HEK293 (cell line): Measurements from ENCODE around the gene TMEM255B.
A peak's percentile ranks its signal among the peaks of the same experiment; 100 is the strongest.

Experiments
- CTCF ChIA-PET: fragments of 350-600 bp; formaldehyde crosslinking; extraction: SDS; loops from one replicate; lab custom pipeline; 2021; ENCODE audit warnings: antibody characterized with exemption; lab: Yijun Ruan, JAX
- POLR2A ChIA-PET: fragments of 300-600 bp; formaldehyde crosslinking; extraction: SDS; loops from one replicate; lab custom pipeline; 2020; ENCODE audit warnings: antibody characterized with exemption, inconsistent platforms; lab: Yijun Ruan, JAX
- H3K27ac ChIP-seq: fragments of 200-500 bp; sonication (Bioruptor generic); 2 replicates; pipeline ENCODE4 v1.5.1; 2014; ENCODE audit warnings: low read depth, low read length, control low read depth, inconsistent platforms; ENCODE audit errors: extremely low read depth
- H3K36me3 ChIP-seq, 2 experiments: fragments of 200-500 bp in 1 of 2; sonication (Bioruptor generic) in 1 of 2; 1 replicate in 1 of 2; 2 replicates in 1 of 2; pipeline ENCODE4 v1.5.1; 2014 to 2017; ENCODE audit warnings: inconsistent platforms in 2 of 2, low read length in 2 of 2; ENCODE audit not compliant: control insufficient read depth in 2 of 2, insufficient read depth in 1 of 2
- H3K4me1 ChIP-seq: fragments of 200-500 bp; sonication (Bioruptor generic); 2 replicates; pipeline ENCODE4 v1.5.1; 2014; ENCODE audit warnings: mild to moderate bottlenecking, low read length, inconsistent platforms; ENCODE audit not compliant: control insufficient read depth, insufficient read depth
- H3K4me3 ChIP-seq: 2 replicates; pipeline ENCODE4 v1.5.1; 2011; ENCODE audit warnings: low read depth, mild to moderate bottlenecking, control low read depth, low read length, moderate library complexity
- H3K9me3 ChIP-seq: fragments of 200-500 bp; sonication (Bioruptor generic); 2 replicates; pipeline ENCODE4 v1.5.1; 2014; ENCODE audit warnings: low read depth, low read length, inconsistent platforms; ENCODE audit not compliant: control insufficient read depth, insufficient read depth
- EGR2 ChIP-seq: fragments of 450-650 bp; formaldehyde crosslinking; IDR thresholded peaks from 2 replicates; pipeline ENCODE4 v1.5.1; 2016; ENCODE audit warnings: low read depth, missing biosample characterization, missing genetic modification characterization
- GFI1B ChIP-seq: fragments of 450-650 bp; formaldehyde crosslinking; IDR thresholded peaks from 2 replicates; pipeline ENCODE4 v1.5.1; 2016; ENCODE audit warnings: missing biosample characterization, missing genetic modification characterization
- GLIS2 ChIP-seq: fragments of 450-650 bp; formaldehyde crosslinking; IDR thresholded peaks from 2 replicates; pipeline ENCODE4 v1.5.1; 2016; ENCODE audit warnings: missing biosample characterization, missing genetic modification characterization
- HOXC10 ChIP-seq: sonication (generic); formaldehyde crosslinking; IDR thresholded peaks from 2 replicates; pipeline ENCODE4 v1.8.1; 2023; ENCODE audit warnings: mild to moderate bottlenecking, missing genetic modification reagents
- PRDM10 ChIP-seq: fragments of 450-650 bp; formaldehyde crosslinking; IDR thresholded peaks from 2 replicates; pipeline ENCODE4 v1.5.1; 2016; ENCODE audit warnings: missing biosample characterization, missing genetic modification characterization
- PRDM4 ChIP-seq: fragments of 450-650 bp; formaldehyde crosslinking; IDR thresholded peaks from 2 replicates; pipeline ENCODE4 v1.5.1; 2017; ENCODE audit warnings: missing biosample characterization, missing genetic modification characterization
- SCRT2 ChIP-seq: fragments of 450-650 bp; formaldehyde crosslinking; IDR thresholded peaks from 2 replicates; pipeline ENCODE4 v1.5.1; 2016; ENCODE audit warnings: missing biosample characterization, missing genetic modification characterization
- TCF7L2 ChIP-seq: IDR thresholded peaks from 2 replicates; pipeline ENCODE4 v1.6.1; 2011; ENCODE audit warnings: low read depth, mild to moderate bottlenecking, inconsistent platforms, low read length, moderate library complexity, borderline replicate concordance
- ZBTB8A ChIP-seq: fragments of 450-650 bp; formaldehyde crosslinking; IDR thresholded peaks from 2 replicates; pipeline ENCODE4 v1.5.1; 2016; ENCODE audit warnings: missing biosample characterization, missing genetic modification characterization
- ZNF132 ChIP-seq: fragments of 450-650 bp; formaldehyde crosslinking; IDR thresholded peaks from 2 replicates; pipeline ENCODE4 v1.5.1; 2017; ENCODE audit warnings: missing biosample characterization, missing genetic modification characterization, borderline replicate concordance
- ZNF138 ChIP-seq: fragments of 450-650 bp; formaldehyde crosslinking; IDR thresholded peaks from 2 replicates; pipeline ENCODE4 v1.5.1; 2016; ENCODE audit warnings: missing biosample characterization, missing genetic modification characterization, borderline replicate concordance
- ZNF26 ChIP-seq: fragments of 450-650 bp; formaldehyde crosslinking; IDR thresholded peaks from 2 replicates; pipeline ENCODE4 v1.5.1; 2016; ENCODE audit warnings: missing biosample characterization, missing genetic modification characterization
- ZNF404 ChIP-seq: fragments of 450-650 bp; formaldehyde crosslinking; IDR thresholded peaks from 2 replicates; pipeline ENCODE4 v1.5.1; 2017; ENCODE audit warnings: missing biosample characterization, missing genetic modification characterization
- ZNF501 ChIP-seq: fragments of 450-650 bp; formaldehyde crosslinking; IDR thresholded peaks from 2 replicates; pipeline ENCODE4 v1.5.1; 2016; ENCODE audit warnings: missing biosample characterization, missing genetic modification characterization
- ZNF529 ChIP-seq: fragments of 450-650 bp; formaldehyde crosslinking; IDR thresholded peaks from 2 replicates; pipeline ENCODE4 v1.5.1; 2017; ENCODE audit warnings: missing genetic modification characterization, missing biosample characterization; ENCODE audit not compliant: insufficient replicate concordance
- ZNF549 ChIP-seq: fragments of 450-650 bp; IDR thresholded peaks from 2 replicates; pipeline ENCODE4 v1.5.1; 2018; ENCODE audit warnings: missing biosample characterization, missing genetic modification characterization, mild to moderate bottlenecking, inconsistent platforms, moderate library complexity
- ZNF658 ChIP-seq: fragments of 450-650 bp; formaldehyde crosslinking; IDR thresholded peaks from 2 replicates; pipeline ENCODE4; 2016; ENCODE audit warnings: missing biosample characterization, missing genetic modification characterization
- ZNF664 ChIP-seq: fragments of 450-650 bp; formaldehyde crosslinking; IDR thresholded peaks from 2 replicates; pipeline ENCODE4 v1.5.1; 2016; ENCODE audit warnings: missing biosample characterization, missing genetic modification characterization
- ZNF830 ChIP-seq: fragments of 450-650 bp; IDR thresholded peaks from 2 replicates; pipeline ENCODE4 v1.5.0; 2018; ENCODE audit warnings: missing biosample characterization, missing genetic modification characterization, low read depth, mild to moderate bottlenecking, moderate library complexity
- TF ChIP-seq, protein P1 (sequence below): fragments of 450-650 bp; formaldehyde crosslinking; IDR thresholded peaks from 2 replicates; pipeline ENCODE4 v1.5.1; 2016; ENCODE audit warnings: missing biosample characterization, missing genetic modification characterization
- TF ChIP-seq, protein P2 (sequence below): fragments of 450-650 bp; formaldehyde crosslinking; IDR thresholded peaks from 2 replicates; pipeline ENCODE4 v1.5.1; 2016; ENCODE audit warnings: missing biosample characterization, missing genetic modification characterization
- TF ChIP-seq, protein P3 (sequence below): fragments of 450-650 bp; formaldehyde crosslinking; IDR thresholded peaks from 2 replicates; pipeline ENCODE4 v1.5.1; 2017; ENCODE audit warnings: missing biosample characterization, mild to moderate bottlenecking, missing genetic modification characterization, moderate library complexity

Gene TMEM255B

DNA sequence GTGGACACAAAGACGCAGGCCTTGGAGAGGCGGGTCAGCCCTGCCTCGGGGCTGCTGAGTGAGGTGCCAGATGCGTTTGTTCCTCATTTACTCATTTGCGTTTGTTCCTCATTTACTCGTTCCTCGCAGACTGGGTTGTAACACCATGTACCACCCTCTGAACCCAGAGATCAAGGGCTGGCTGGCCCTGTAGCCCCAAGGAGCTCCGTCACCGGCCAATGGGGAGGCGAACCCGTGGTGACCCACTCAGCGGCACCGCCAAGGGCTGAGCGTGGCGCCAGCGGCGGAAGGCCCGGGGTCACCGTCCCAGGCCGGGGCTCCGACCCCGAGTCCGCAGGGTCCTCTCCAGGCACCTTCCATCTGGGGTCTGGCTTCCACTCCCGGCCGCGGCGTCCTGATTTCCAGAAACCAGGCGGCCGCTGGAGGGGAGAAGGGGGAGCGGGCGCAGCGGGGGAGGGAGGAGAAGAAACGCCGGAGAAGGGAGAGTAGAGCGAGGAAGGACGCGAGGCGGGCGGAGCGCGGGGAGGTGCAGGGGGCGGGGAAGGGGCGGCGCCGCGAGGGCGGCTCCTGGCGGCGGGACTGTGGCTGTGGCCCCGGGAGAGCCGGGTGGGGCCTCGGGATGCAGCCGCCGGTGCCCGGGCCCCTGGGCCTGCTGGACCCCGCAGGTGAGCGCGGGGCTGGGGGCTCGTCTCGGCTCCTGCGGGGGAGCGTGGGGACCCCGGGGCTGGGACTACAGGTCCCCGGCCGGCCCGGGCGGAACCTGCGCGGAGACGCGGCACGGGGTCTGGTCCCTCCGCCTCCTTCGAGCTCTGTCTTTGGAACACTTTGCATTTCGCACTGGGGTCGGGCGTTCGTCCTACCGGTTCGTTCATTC, at the start of gene TMEM255B (continued):
- TF ChIP-seq ZNF529 (tag by site-specific recombination) = no peak
- no peak for TF ChIP-seq PRDM4 (tag by site-specific recombination)
- peak; percentile 67 for TF ChIP-seq GLIS2
- TF ChIP-seq ZNF501 (tag by site-specific recombination) = peak; percentile 44; the same call in 1 of the 2 replicates
- TF ChIP-seq, protein P1, sequence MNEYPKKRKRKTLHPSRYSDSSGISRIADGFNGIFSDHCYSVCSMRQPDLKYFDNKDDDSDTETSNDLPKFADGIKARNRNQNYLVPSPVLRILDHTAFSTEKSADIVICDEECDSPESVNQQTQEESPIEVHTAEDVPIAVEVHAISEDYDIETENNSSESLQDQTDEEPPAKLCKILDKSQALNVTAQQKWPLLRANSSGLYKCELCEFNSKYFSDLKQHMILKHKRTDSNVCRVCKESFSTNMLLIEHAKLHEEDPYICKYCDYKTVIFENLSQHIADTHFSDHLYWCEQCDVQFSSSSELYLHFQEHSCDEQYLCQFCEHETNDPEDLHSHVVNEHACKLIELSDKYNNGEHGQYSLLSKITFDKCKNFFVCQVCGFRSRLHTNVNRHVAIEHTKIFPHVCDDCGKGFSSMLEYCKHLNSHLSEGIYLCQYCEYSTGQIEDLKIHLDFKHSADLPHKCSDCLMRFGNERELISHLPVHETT = no peak
- no peak for TF ChIP-seq ZNF138
- peak; percentile 56; the same call in 1 of the 2 replicates for TF ChIP-seq ZBTB8A (tag by site-specific recombination)

DNA sequence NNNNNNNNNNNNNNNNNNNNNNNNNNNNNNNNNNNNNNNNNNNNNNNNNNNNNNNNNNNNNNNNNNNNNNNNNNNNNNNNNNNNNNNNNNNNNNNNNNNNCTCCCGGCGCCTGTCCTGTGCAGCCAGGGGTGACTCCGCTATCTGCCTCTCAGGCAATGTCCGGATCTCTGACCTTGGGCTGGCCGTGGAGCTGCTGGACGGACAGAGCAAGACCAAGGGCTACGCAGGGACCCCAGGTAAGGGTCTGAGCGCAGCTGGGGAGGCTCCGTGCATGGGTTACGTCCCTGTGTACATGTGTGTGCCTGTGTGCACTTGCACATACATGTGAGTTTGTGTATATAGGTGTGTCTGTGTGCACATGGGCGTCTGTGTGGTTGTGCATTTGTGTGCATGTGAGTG, 36.1 kb upstream of the TMEM255B start:
- Histone ChIP-seq H3K4me3 (no peak overlapping the region), H3K27ac (no peak overlapping the region), H3K4me1 (no peaks in the 10 kb centered on the region), H3K36me3 (no peaks in the 10 kb centered on the region), H3K9me3 (no peaks in the 10 kb centered on the region)
- CTCF ChIA-PET = no interaction called here
- POLR2A ChIA-PET = no interaction called here
- TF ChIP-seq ZNF830 (tag by site-specific recombination) = no peak
- TF ChIP-seq ZNF549 (tag by site-specific recombination) = no peak
- TF ChIP-seq ZNF404 (tag by site-specific recombination) = no peak
- no peak for TF ChIP-seq HOXC10 (CRISPR knock-in tag)
- TF ChIP-seq, protein P2, sequence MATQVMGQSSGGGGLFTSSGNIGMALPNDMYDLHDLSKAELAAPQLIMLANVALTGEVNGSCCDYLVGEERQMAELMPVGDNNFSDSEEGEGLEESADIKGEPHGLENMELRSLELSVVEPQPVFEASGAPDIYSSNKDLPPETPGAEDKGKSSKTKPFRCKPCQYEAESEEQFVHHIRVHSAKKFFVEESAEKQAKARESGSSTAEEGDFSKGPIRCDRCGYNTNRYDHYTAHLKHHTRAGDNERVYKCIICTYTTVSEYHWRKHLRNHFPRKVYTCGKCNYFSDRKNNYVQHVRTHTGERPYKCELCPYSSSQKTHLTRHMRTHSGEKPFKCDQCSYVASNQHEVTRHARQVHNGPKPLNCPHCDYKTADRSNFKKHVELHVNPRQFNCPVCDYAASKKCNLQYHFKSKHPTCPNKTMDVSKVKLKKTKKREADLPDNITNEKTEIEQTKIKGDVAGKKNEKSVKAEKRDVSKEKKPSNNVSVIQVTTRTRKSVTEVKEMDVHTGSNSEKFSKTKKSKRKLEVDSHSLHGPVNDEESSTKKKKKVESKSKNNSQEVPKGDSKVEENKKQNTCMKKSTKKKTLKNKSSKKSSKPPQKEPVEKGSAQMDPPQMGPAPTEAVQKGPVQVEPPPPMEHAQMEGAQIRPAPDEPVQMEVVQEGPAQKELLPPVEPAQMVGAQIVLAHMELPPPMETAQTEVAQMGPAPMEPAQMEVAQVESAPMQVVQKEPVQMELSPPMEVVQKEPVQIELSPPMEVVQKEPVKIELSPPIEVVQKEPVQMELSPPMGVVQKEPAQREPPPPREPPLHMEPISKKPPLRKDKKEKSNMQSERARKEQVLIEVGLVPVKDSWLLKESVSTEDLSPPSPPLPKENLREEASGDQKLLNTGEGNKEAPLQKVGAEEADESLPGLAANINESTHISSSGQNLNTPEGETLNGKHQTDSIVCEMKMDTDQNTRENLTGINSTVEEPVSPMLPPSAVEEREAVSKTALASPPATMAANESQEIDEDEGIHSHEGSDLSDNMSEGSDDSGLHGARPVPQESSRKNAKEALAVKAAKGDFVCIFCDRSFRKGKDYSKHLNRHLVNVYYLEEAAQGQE (tag by site-specific recombination) = no peak
- TF ChIP-seq ZNF26 (tag by site-specific recombination) = no peak
- TF ChIP-seq TCF7L2 = no peak
- TF ChIP-seq ZNF658 (tag by site-specific recombination) = no peak
- no peak for TF ChIP-seq ZNF664
- no peak for TF ChIP-seq EGR2 (tag by site-specific recombination)
- TF ChIP-seq, protein P3, sequence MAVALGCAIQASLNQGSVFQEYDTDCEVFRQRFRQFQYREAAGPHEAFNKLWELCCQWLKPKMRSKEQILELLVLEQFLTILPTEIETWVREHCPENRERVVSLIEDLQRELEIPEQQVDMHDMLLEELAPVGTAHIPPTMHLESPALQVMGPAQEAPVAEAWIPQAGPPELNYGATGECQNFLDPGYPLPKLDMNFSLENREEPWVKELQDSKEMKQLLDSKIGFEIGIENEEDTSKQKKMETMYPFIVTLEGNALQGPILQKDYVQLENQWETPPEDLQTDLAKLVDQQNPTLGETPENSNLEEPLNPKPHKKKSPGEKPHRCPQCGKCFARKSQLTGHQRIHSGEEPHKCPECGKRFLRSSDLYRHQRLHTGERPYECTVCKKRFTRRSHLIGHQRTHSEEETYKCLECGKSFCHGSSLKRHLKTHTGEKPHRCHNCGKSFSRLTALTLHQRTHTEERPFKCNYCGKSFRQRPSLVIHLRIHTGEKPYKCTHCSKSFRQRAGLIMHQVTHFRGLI (tag by site-specific recombination) = no peak
- no peak for TF ChIP-seq PRDM10 (tag by site-specific recombination)
- TF ChIP-seq SCRT2 (tag by site-specific recombination) = no peak
- TF ChIP-seq GFI1B (tag by site-specific recombination) = no peak
- TF ChIP-seq ZNF132 = no peak
